WTC11 (cell line): ENCODE results near the gene ELMO3.

Experiments used
- ATF2 ChIP-seq: sonication (generic); formaldehyde crosslinking; IDR thresholded peaks from 2 replicates; pipeline ENCODE4 v1.8.1; 2022; ENCODE audit warnings: low read depth, missing genetic modification reagents, borderline replicate concordance
- CREB1 ChIP-seq: sonication (generic); formaldehyde crosslinking; IDR thresholded peaks from 2 replicates; pipeline ENCODE4 v1.8.0; 2023; ENCODE audit warnings: mild to moderate bottlenecking, missing genetic modification reagents
- CTCF ChIP-seq: fragments of 200-600 bp; IDR thresholded peaks from 2 replicates; pipeline ENCODE4 v1.8.0; 2022; ENCODE audit warnings: antibody characterized with exemption
- E2F4 ChIP-seq: sonication (generic); formaldehyde crosslinking; IDR thresholded peaks from 2 replicates; pipeline ENCODE4 v1.8.1; 2022; ENCODE audit warnings: low read depth, mild to moderate bottlenecking, moderate library complexity, missing genetic modification reagents, borderline replicate concordance
- JAZF1 ChIP-seq: fragments of 250-450 bp; sonication (Bioruptor Pico); IDR thresholded peaks from 2 replicates; pipeline ENCODE4 v1.9.0; 2021; ENCODE audit warnings: moderate library complexity, mild to moderate bottlenecking, inconsistent platforms
- MAX ChIP-seq: sonication (generic); formaldehyde crosslinking; IDR thresholded peaks from 2 replicates; pipeline ENCODE4 v1.8.0; 2022; ENCODE audit warnings: mild to moderate bottlenecking, missing genetic modification reagents
- NFYB ChIP-seq: sonication (generic); formaldehyde crosslinking; conservative IDR thresholded peaks from 2 replicates; pipeline ENCODE4 v1.8.0; 2022; ENCODE audit warnings: low read depth, missing genetic modification reagents
- RELA ChIP-seq: sonication (generic); formaldehyde crosslinking; IDR thresholded peaks from 2 replicates; pipeline ENCODE4 v1.8.1; 2022; ENCODE audit warnings: missing genetic modification reagents, mild to moderate bottlenecking, borderline replicate concordance
- ZNF263 ChIP-seq: sonication (generic); formaldehyde crosslinking; IDR thresholded peaks from 2 replicates; pipeline ENCODE4 v1.8.1; 2022; ENCODE audit warnings: low read depth, mild to moderate bottlenecking, moderate library complexity, missing genetic modification reagents

- no peak for TF ChIP-seq CREB1
- no peak for TF ChIP-seq MAX (CRISPR knock-in tag)
- TF ChIP-seq CTCF = no peak
- TF ChIP-seq JAZF1 (CRISPR knock-in tag) = no peak
- no peak for TF ChIP-seq RELA (CRISPR knock-in tag)
- TF ChIP-seq NFYB (CRISPR knock-in tag) = no peak
- TF ChIP-seq ATF2 (CRISPR knock-in tag) = no peak
- no peak for TF ChIP-seq E2F4 (CRISPR knock-in tag)
- TF ChIP-seq ZNF263 (CRISPR knock-in tag) = no peak
These were observed 32.8 kb upstream of the ELMO3 start for GRCh38 chr16:67166110-67166547.
